GM03348 (cell line): ENCODE results near the gene BFSP1.

Source experiments
- DNase-seq: peaks from one replicate; pipeline ENCODE4 v3.0.0; 2012; ENCODE audit warnings: low spot score

The BFSP1 gene

GRCh38 chr20:17497821-17498580 is 33.2 kb downstream of the BFSP1 start:
- DNase-seq = no peak

GRCh38 chr20:17495826-17496225 is 35.4 kb downstream of the BFSP1 start:
- DNase-seq = no peak

DNA sequence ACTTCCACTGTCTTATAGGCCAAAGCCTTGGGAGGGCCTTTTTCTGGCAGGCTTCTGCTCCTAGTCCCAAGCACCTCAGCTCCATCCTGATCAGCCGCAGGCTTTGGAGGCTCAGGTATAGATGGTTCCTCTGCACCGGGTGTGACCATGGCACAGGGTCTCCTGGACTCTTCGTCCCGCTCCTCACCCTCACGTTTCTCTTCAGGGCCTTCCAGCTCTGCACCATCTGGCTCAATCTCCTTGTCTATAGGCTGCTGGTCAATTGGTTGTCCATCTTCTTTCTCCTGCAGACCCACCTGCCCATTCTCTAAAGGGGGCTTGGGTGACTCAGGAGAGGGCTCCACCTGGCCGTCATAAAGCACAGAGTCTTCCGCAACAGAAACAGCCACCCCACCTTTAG is 37.0 kb downstream of the BFSP1 start:
- DNase-seq = no peak

- DNase-seq = no peak
Measured at GRCh38 chr20:17493173-17493572, 38.0 kb downstream of the BFSP1 start.

- no peak for DNase-seq
Measured at GRCh38 chr20:17491488-17491887, 39.7 kb downstream of the BFSP1 start.

- no peak for DNase-seq
Measured at GRCh38 chr20:17491041-17491440, 40.1 kb downstream of the BFSP1 start.

GRCh38 chr20:17490501-17490900 is 40.7 kb downstream of the BFSP1 start:
- DNase-seq = no peak

DNA sequence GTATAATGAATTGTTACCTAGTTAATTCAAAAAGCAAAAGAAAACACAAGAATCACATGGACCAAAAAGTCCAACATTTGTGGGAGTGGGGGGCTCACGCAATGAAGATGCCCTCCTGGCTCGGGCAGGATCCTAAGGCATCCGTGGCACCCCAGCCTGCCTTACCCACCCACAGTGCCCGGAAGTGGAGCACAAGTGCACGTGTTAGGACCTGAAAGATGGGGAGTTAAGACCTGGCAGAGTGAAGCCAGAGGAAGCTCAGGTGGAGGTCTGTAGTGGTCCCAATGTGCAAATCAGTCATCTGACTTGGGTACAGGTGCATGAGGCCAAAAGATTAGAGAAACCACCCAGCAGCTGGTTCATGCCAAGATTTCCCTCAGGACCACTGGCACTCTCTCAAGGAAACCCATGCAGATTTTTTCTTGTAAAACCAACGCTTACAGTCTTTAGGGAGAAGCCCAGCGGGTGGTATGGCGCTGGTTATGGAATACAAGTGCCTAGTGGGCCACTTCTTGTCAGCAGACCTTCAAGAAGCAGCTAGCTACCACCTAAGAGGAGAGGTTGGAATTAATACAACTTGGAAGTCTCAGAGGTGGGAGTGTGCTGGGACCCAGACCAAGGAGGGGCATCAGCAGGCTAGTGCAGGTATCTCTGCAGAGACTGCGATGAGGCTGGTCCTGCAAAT is 42.1 kb downstream of the BFSP1 start:
- DNase-seq = no peak

DNA sequence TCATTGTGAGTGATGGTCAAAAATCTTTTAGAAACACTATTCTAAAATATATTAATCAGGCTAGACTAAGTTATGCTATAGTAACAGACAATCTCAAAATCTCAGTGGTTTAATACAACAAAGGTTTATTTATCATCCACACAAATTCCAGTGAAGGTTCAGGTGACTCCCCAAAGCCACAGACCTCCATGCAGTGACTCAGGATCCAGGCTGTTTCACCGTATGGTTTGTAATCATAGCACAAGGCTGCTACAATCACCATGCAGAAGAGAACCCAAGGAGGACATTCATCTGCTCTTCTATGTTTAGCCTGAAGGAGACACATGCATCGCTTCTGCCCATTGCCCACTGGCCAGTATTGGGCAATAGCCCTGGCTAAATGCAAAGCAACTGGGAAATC is 46.2 kb downstream of the BFSP1 start:
- DNase-seq = no peak

- DNase-seq = no peak
Measured at GRCh38 chr20:17482536-17482935, 48.6 kb downstream of the BFSP1 start.

- DNase-seq = no peak
Measured at GRCh38 chr20:17481661-17482060, 49.5 kb downstream of the BFSP1 start.

GRCh38 chr20:17480696-17481095 is 50.5 kb downstream of the BFSP1 start:
- no peak for DNase-seq

- no peak for DNase-seq
Measured at GRCh38 chr20:17479063-17479657, 52.0 kb downstream of the BFSP1 start.

GRCh38 chr20:17473659-17474058 is 57.5 kb downstream of the BFSP1 start:
- no peak for DNase-seq

DNA sequence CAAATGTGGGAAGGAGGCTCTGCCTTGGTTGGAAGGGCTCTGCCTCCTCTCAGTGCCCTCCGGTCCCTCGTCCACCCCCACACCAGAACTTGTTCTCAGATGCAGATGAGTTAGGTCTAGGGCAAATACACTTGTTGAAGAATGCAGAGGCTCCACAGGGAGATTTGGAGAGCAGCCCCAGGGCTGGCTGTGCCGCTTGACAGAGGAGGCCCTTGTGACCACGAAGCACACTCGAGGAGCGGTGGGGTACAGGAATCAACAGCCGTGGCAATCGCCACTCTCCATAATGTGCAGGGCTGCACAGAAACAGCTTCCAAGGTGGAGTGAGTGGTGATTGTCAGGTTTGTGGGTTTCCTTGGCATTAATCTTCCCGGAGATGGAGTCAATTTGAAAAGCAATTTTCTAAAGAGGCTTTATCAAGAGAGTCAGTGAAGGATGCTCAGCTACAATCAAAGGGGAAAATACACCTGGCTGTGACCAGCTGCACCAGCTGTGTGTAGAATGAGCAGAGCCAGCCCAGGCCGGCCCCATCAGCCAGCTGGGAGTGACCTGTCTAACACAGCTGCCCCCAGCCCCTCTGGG is 59.5 kb downstream of the BFSP1 start:
- no peak for DNase-seq

- DNase-seq = no peak
Measured at GRCh38 chr20:17470973-17471372, 60.2 kb downstream of the BFSP1 start.

- no peak for DNase-seq
Measured at GRCh38 chr20:17470521-17470920, 60.7 kb downstream of the BFSP1 start.

- DNase-seq = no peak
Measured at GRCh38 chr20:17469246-17470030, 61.7 kb downstream of the BFSP1 start.

- no peak for DNase-seq
Measured at GRCh38 chr20:17468073-17468840, 62.9 kb downstream of the BFSP1 start.

GRCh38 chr20:17467120-17467655 is 64.0 kb downstream of the BFSP1 start:
- no peak for DNase-seq

DNA sequence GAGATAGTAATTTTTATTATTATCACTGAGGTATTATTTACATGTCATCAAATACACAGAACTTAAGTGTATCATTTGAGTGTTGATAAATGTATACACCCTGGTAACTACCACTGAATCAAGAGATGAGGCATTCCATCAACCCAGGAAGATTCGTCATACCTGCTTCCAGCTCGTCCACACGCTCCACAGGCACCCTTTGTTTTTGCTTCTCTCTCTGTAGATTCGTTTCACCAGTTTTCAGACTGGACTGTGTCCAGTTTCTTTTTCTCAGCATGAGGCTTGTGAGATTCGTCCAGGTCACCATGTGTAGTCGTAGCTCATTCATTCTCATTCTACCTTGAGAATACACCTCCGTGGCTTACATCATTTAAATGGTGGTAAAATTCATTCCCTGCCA is 64.5 kb downstream of the BFSP1 start:
- no peak for DNase-seq
